Thyroid gland (tissue), 4 donors: Measurements from ENCODE around the gene MINDY4B. TPM values are rescaled to one million over a fixed set of nuclear protein-coding genes. Genes with fewer than 3 reads are reported as not detected.

Experiments
- DNase-seq, 2 donors: peaks; one replicate each; pipeline ENCODE4 v3.0.0-alpha.2; 2019
- H3K27ac ChIP-seq, 3 donors: fragments of 200-600 bp; sonication (generic); 1 replicate in 2 of 3; 2 replicates in 1 of 3; pipeline ENCODE4 v1.5.1; 2016 to 2019; ENCODE audit warnings: mild to moderate bottlenecking in 1 of 3, moderate library complexity in 1 of 3
- H3K27me3 ChIP-seq: fragments of 200-600 bp; sonication (generic); one replicate; pipeline ENCODE4 v1.5.1; 2019
- H3K36me3 ChIP-seq, 2 donors: fragments of 200-600 bp; sonication (generic); one replicate each; pipeline ENCODE4 v1.5.1; 2016 to 2019
- H3K4me1 ChIP-seq, 2 donors: fragments of 200-600 bp; sonication (generic); one replicate each; pipeline ENCODE4 v1.5.1; 2017 to 2019
- H3K4me3 ChIP-seq, 3 donors: fragments of 200-600 bp; sonication (generic); replicated peaks in 1 of 3; 1 replicate in 2 of 3; 2 replicates in 1 of 3; pipeline ENCODE4 v1.5.1; 2016; ENCODE audit warnings: mild to moderate bottlenecking in 1 of 3
- H3K9me3 ChIP-seq: fragments of 200-600 bp; sonication (generic); one replicate; pipeline ENCODE4 v1.5.1; 2017
- POLR2A ChIP-seq, 2 donors: fragments of 450-650 bp; IDR thresholded peaks; one replicate each; pipeline ENCODE4 v1.6.1; 2017; ENCODE audit warnings: antibody characterized with exemption in 2 of 2, mild to moderate bottlenecking in 2 of 2, moderate library complexity in 1 of 2
- WGBS, 2 donors: methylation state at CpG; one replicate each; pipeline ENCODE4 v1.1.5; 2017; 5-methylcytosine and 5-hydroxymethylcytosine counted together
- intact Hi-C: fragments of 100-400 bp; cut with DNase I; formaldehyde crosslinking; loops from one replicate; pipeline ENCODE4 v1.15.1; 2023
- total RNA-seq, 4 donors: library from RNA; depleted of rRNA; stranded (reverse); fragments of >200 nt; gene quantifications; one replicate each; pipeline ENCODE4 v1.2.3, GENCODE V29; 2016
- TF ChIP-seq, protein P1 (sequence below), 6 experiments: fragments of 200-600 bp in 3 of 6; fragments of 450-650 bp in 3 of 6; sonication (generic) in 3 of 6; IDR thresholded peaks; one replicate each; pipeline ENCODE4 v1.5.1; 2016 to 2019; ENCODE audit warnings: antibody characterized with exemption in 6 of 6, mild to moderate bottlenecking in 2 of 6, inconsistent platforms in 1 of 6, moderate library complexity in 1 of 6

MINDY4B gene
- total RNA-seq, 4 donors from 2014 or later = not detected

DNA sequence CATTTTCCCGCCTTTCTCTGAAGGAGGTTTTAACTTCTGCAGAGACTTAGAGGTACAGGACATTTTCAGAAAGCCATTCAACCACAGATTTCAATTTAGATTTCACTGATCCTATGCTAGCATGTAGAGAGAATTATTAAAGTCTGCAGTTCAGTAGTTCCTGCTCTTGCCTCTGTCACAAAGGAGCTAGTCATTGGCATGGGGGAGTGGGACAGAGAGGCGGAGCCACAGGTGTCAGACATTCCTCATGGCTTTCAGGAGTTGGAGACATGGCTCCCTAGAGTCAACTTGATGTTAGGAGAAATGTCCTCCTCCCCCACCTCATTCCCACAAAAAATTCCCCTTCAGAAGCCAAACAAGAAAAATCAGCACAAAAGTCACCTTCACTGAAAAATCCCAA lies 76.2 kb downstream of the MINDY4B start:
- Histone ChIP-seq H3K27ac (no peak overlapping the region), H3K4me1 (peaks cover 0 to 8% of the 10 kb centered on the region in 2 donors), H3K36me3 (no peaks in the 10 kb centered on the region), H3K4me3 (no peak overlapping the region), H3K9me3 (no peaks in the 10 kb centered on the region), H3K27me3 (no peaks in the 10 kb centered on the region)
- intact Hi-C loops = no loop called here
- TF ChIP-seq, protein P1, sequence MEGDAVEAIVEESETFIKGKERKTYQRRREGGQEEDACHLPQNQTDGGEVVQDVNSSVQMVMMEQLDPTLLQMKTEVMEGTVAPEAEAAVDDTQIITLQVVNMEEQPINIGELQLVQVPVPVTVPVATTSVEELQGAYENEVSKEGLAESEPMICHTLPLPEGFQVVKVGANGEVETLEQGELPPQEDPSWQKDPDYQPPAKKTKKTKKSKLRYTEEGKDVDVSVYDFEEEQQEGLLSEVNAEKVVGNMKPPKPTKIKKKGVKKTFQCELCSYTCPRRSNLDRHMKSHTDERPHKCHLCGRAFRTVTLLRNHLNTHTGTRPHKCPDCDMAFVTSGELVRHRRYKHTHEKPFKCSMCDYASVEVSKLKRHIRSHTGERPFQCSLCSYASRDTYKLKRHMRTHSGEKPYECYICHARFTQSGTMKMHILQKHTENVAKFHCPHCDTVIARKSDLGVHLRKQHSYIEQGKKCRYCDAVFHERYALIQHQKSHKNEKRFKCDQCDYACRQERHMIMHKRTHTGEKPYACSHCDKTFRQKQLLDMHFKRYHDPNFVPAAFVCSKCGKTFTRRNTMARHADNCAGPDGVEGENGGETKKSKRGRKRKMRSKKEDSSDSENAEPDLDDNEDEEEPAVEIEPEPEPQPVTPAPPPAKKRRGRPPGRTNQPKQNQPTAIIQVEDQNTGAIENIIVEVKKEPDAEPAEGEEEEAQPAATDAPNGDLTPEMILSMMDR (IDR thresholded peaks at IDR 0.05) = no peak
- TF ChIP-seq POLR2A (IDR thresholded peaks at IDR 0.05) = no peak
- DNase-seq = no peak
- 85 to 92% methylated on average over 2 of the region's 2 CpGs for WGBS, 2 donors

DNA sequence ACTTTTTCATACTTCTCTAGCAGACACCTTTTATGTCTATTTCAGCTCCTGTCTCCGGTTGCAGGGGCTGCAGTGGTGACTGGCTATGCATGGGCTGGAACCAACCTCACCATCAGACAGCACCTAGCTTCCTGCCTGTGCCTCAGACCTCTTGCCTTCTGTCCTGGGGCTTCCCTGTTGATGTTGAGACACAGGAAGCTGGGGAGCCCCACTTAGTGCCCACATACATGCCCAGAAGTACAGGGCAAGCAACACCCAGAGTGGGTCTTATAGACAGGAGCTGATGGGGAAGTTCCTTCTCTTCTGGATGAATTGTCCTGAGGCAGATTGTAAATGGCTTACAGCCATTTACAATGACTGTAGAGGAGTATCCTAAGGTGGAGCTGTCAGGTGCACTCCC lies 77.0 kb downstream of the MINDY4B start:
- WGBS, 2 donors = 96 to 97% methylated on average over 1 of the region's 1 CpG
- Histone ChIP-seq H3K36me3 (no peaks in the 10 kb centered on the region), H3K4me3 (no peak overlapping the region), H3K9me3 (no peaks in the 10 kb centered on the region), H3K27me3 (no peaks in the 10 kb centered on the region), H3K4me1 (peaks cover 0 to 8% of the 10 kb centered on the region in 2 donors), H3K27ac (no peak overlapping the region)
- intact Hi-C loops = no loop called here
- TF ChIP-seq, protein P1 (IDR thresholded peaks at IDR 0.05) = no peak
- TF ChIP-seq POLR2A (IDR thresholded peaks at IDR 0.05) = no peak
- no peak for DNase-seq

DNA sequence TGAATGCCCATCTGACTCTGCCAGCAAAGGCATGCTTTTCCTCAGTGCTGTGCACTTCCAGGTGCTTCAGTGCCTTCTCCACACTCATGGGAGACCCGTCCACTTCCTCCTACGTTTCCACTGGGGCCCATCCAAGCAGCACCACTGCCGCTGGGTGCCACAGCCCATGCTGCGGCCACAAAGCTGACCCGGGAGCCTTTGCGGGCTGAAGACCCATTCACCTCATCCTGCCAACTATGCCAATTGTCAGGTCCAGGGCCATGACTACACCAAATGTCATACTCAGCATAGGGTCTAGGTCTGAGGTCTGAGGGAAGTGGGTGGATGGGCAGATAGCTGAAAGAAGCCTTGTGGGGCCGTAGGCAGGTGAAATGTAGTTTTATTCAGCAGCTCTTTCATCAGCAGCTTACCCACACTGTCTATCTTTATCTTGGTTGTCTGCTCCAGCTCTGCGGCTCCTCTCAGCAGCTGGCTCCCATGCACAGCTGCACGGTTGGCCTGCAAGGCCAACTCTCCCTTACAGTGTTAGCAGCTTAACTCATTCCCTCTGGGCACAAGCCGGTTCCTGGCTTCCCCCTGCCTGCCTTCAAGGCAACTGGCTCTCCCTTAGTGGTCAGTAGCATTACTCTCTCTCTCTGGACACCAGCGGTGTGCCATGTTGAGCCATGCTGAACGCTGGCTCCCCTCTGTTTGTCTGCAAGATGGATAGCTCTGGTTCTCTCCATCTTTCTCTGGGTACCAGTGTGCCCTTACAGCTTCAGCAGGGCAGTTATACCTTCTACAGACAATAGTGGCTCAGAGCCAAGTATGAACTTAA lies 78.6 kb downstream of the MINDY4B start:
- intact Hi-C loops = no loop called here
- 93 to 94% methylated on average over 12 of the region's 12 CpGs for WGBS, 2 donors
- Histone ChIP-seq H3K27me3 (no peaks in the 10 kb centered on the region), H3K9me3 (no peaks in the 10 kb centered on the region), H3K4me3 (no peak overlapping the region), H3K36me3 (no peaks in the 10 kb centered on the region), H3K4me1 (peaks cover 0 to 8% of the 10 kb centered on the region in 2 donors), H3K27ac (no peak overlapping the region)
- no peak for DNase-seq
- TF ChIP-seq POLR2A (IDR thresholded peaks at IDR 0.05) = no peak
- TF ChIP-seq, protein P1 (IDR thresholded peaks at IDR 0.05) = no peak

DNA sequence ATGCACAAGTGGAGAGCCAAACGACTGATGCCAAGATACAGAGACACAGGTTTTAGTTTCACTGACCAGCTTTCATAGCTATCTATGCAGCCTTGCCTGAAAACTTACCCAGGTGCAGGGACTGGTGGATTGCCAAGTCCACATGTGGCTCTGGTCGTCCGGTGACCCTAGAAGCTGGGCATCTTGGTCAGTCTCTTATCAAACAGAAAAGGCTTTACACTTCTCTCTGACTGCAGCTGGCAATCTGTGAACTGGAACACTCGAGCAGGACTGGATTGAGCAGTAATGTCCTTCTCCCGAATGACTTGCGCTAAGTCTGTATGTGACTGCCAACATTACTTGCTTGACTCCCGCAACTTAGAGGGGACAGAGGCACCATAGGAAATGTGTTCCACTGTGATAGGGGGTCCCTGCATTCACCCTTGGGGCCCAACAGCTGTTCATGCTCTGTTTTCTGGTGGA lies 79.3 kb downstream of the MINDY4B start:
- DNase-seq = peak; percentile 58 to 71
- no peaks in the 10 kb centered on the region for H3K27me3 ChIP-seq
- H3K36me3 ChIP-seq = no peaks in the 10 kb centered on the region
- intact Hi-C loops = no loop called here
- H3K4me1 ChIP-seq = peaks cover 0 to 8% of the 10 kb centered on the region in 2 donors
- no peak overlapping the region for H3K27ac ChIP-seq
- no peak overlapping the region for H3K4me3 ChIP-seq
- no peaks in the 10 kb centered on the region for H3K9me3 ChIP-seq
- WGBS, 2 donors = 24 to 28% methylated on average over 6 to 7 of the region's 7 CpGs
- no peak for TF ChIP-seq POLR2A (IDR thresholded peaks at IDR 0.05)
- TF ChIP-seq, protein P1 (IDR thresholded peaks at IDR 0.05) = no peak

DNA sequence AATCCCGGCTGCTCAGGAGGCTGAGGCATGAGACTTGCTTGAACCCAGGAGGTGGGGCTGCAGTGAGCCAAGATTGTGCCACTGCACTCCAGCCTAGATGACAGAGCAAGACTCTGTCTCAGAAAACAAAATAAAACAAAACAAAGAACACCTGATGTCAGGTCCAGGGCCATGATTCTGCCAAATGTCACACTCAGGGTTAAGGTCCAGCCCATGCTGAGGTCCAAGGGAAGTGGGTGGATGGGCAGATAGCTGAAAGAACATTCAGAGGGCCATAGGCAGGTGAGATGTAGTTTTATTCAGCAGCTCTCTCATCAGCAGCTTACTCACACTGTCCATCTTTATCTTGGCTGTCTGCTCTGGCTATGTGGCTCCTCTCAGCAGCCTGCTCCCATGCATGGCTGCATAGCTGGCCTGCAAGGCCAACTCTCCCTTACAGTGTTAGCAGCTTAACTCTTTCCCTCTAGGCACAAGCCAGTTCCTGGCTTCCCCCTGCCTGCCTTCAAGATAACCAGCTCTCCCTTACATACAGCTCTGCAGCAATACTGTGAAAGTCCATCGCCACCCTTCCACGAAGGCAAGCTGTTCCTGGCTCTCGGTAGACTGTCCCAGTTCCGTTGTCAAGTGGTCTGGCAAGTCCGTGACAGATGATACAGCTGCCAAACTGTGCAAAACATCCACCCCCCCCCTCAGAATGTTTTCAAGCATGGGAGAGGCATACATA lies 79.9 kb downstream of the MINDY4B start:
- DNase-seq = peak; percentile 54 to 64
- WGBS, 2 donors = 40 to 49% methylated on average over 6 of the region's 6 CpGs
- intact Hi-C loops = no loop called here

More for the DNA sequence above, 79.9 kb downstream of the MINDY4B start:
- Histone ChIP-seq H3K9me3 (no peaks in the 10 kb centered on the region), H3K4me3 (no peak overlapping the region), H3K27ac (no peak overlapping the region), H3K36me3 (no peaks in the 10 kb centered on the region), H3K4me1 (peaks cover 0 to 8% of the 10 kb centered on the region in 2 donors), H3K27me3 (no peaks in the 10 kb centered on the region)
- TF ChIP-seq, protein P1 (IDR thresholded peaks at IDR 0.05) = no peak
- TF ChIP-seq POLR2A (IDR thresholded peaks at IDR 0.05) = no peak
